B cell (primary cell): ENCODE measurements around the gene RASGEF1C. TPM values are rescaled to one million over a fixed set of nuclear protein-coding genes. Genes with fewer than 3 reads are reported as not detected.

Experiments
- ATAC-seq: fragments of 200-7000 bp; cut with Tn5 transposase; one replicate; pipeline ENCODE4 v1.10.0; 2021; ENCODE audit warnings: low read depth, mild to moderate bottlenecking, moderate number of reproducible peaks, moderate library complexity
- CTCF ChIA-PET: fragments of 350-600 bp; sonication (Branson Sonifier 250); formaldehyde crosslinking; loops from one replicate; lab custom pipeline; 2021; ENCODE audit warnings: antibody characterized with exemption, inconsistent platforms; lab: Charles Lee
- POLR2A ChIA-PET: fragments of 350-600 bp; sonication (Branson Sonifier 250); formaldehyde crosslinking; loops from one replicate; lab custom pipeline; 2021; ENCODE audit warnings: antibody characterized with exemption; lab: Charles Lee
- DNase-seq: peaks from one replicate; pipeline ENCODE4 v3.0.0; 2013
- H2AFZ ChIP-seq: 2 replicates; pipeline ENCODE4 v1.6.1; 2012; ENCODE audit warnings: mild to moderate bottlenecking, low read depth, low read length; ENCODE audit not compliant: insufficient read depth, poor library complexity, severe bottlenecking
- H3K27ac ChIP-seq, 2 donors: 1 replicate in 1 of 2; 2 replicates in 1 of 2; pipeline ENCODE4 v1.5.1; 2012 to 2013; ENCODE audit warnings: low read length in 2 of 2, mild to moderate bottlenecking in 2 of 2, moderate library complexity in 1 of 2
- H3K27me3 ChIP-seq, 4 experiments: fragments of 200-600 bp in 1 of 4; sonication (generic) in 1 of 4; replicated peaks in 1 of 4; 1 replicate in 2 of 4; 2 replicates in 2 of 4; pipeline versions ENCODE4 v1.6.1 to v1.7.0; 2013 to 2016; ENCODE audit warnings: low read length in 3 of 4, mild to moderate bottlenecking in 2 of 4, mixed read lengths in 1 of 4, moderate library complexity in 1 of 4; ENCODE audit not compliant: insufficient read depth in 4 of 4, control insufficient read depth in 3 of 4; ENCODE audit errors: control extremely low read depth in 1 of 4
- H3K36me3 ChIP-seq, 2 experiments: replicated peaks in 1 of 2; 1 replicate in 1 of 2; 2 replicates in 1 of 2; pipeline versions ENCODE4 v1.6.1 to v1.7.1; 2013; ENCODE audit warnings: low read length in 1 of 2; ENCODE audit not compliant: insufficient read depth in 2 of 2, control insufficient read depth in 1 of 2; ENCODE audit errors: control extremely low read depth in 1 of 2, extremely low read depth in 1 of 2
- H3K4me1 ChIP-seq, 2 donors: fragments of 200-600 bp in 1 of 2; sonication (generic) in 1 of 2; 1 replicate in 1 of 2; 2 replicates in 1 of 2; pipeline versions ENCODE4 v1.5.1 to v1.6.1; 2013 to 2017; ENCODE audit warnings: low read length in 2 of 2; ENCODE audit not compliant: control insufficient read depth in 2 of 2, insufficient read depth in 2 of 2
- H3K4me2 ChIP-seq: replicated peaks from 2 replicates; pipeline ENCODE3; 2012; ENCODE audit warnings: mild to moderate bottlenecking, low read depth, low read length; ENCODE audit not compliant: poor library complexity, severe bottlenecking
- H3K4me3 ChIP-seq, 5 experiments: fragments of 200-600 bp in 1 of 5; sonication (generic) in 1 of 5; 1 replicate in 3 of 5; 2 replicates in 2 of 5; pipeline versions ENCODE4 v1.5.1 to v1.7.0; 2011 to 2016; ENCODE audit warnings: low read length in 4 of 5, mild to moderate bottlenecking in 4 of 5, low read depth in 2 of 5, control low read depth in 1 of 5, moderate library complexity in 1 of 5; ENCODE audit not compliant: insufficient read depth in 1 of 5; ENCODE audit errors: control extremely low read depth in 1 of 5, extremely low read depth in 1 of 5
- H3K79me2 ChIP-seq: fragments of 200-600 bp; sonication (generic); one replicate; pipeline ENCODE4 v1.6.0; 2016; ENCODE audit warnings: low read length; ENCODE audit not compliant: control insufficient read depth, insufficient read depth
- H3K9ac ChIP-seq: fragments of 200-600 bp; sonication (generic); 2 replicates; pipeline ENCODE4 v1.6.1; 2017; ENCODE audit warnings: mild to moderate bottlenecking, low read length, moderate library complexity
- H3K9me3 ChIP-seq, 3 donors: one replicate each; pipeline versions ENCODE4 v1.6.1 to v1.7.1; 2013; ENCODE audit warnings: low read length in 2 of 3; ENCODE audit not compliant: control insufficient read depth in 2 of 3, insufficient read depth in 1 of 3; ENCODE audit errors: control extremely low read depth in 1 of 3
- H4K20me1 ChIP-seq: 2 replicates; pipeline ENCODE4 v1.6.0; 2012; ENCODE audit warnings: mild to moderate bottlenecking, low read length; ENCODE audit not compliant: insufficient read depth, control insufficient read depth, poor library complexity, severe bottlenecking
- H3K27ac Mint-ChIP-seq: one replicate; pipeline ENCODE4 v1.8.0; 2021; ENCODE audit warnings: mixed read lengths
- H3K27me3 Mint-ChIP-seq: one replicate; pipeline ENCODE4 v1.8.0; 2021; ENCODE audit warnings: mixed read lengths
- H3K4me1 Mint-ChIP-seq: one replicate; pipeline ENCODE4 v1.8.0; 2021; ENCODE audit warnings: mixed read lengths
- H3K4me3 Mint-ChIP-seq: one replicate; pipeline ENCODE4 v1.8.0; 2021; ENCODE audit warnings: mixed read lengths
- H3K9me3 Mint-ChIP-seq: one replicate; pipeline ENCODE4 v1.8.0; 2022; ENCODE audit warnings: mixed read lengths; ENCODE audit not compliant: insufficient read depth
- CTCF ChIP-seq: fragments of 200-600 bp; IDR thresholded peaks from one replicate; pipeline ENCODE4 v1.8.0; 2022; ENCODE audit warnings: antibody characterized with exemption, mild to moderate bottlenecking
- EZH2 ChIP-seq: IDR thresholded peaks from 2 replicates; pipeline ENCODE4 v1.6.1; 2012; ENCODE audit warnings: borderline replicate concordance, low read depth, mild to moderate bottlenecking, moderate library complexity, low read length; ENCODE audit not compliant: insufficient read depth, poor library complexity, severe bottlenecking
- WGBS: methylation state at CpG from one replicate; pipeline ENCODE4 v1.1.5; 2013; ENCODE audit warnings: missing lambda C conversion rate; ENCODE audit not compliant: insufficient coverage; 5-methylcytosine and 5-hydroxymethylcytosine counted together
- intact Hi-C: fragments of 100-400 bp; cut with micrococcal nuclease; formaldehyde crosslinking; loops from one replicate; pipeline ENCODE4 v1.10.0; 2022
- polyA plus RNA-seq: library from polyadenylated mRNA; depleted of rRNA; stranded (reverse); fragments of >200 nt; gene quantifications from 2 replicates; pipeline ENCODE4 v1.2.3, GENCODE V29; 2012
- total RNA-seq, 2 donors: library from RNA; stranded (reverse); fragments of 120-200 nt in 1 of 2; gene quantifications; 1 replicate in 1 of 2; 2 replicates in 1 of 2; pipeline versions ENCODE4 v1.2.3 to v1.2.4, GENCODE V29; 2013 to 2022

RASGEF1C gene
- total and polyA plus RNA-seq, 2 donors (not counting 1 experiment from before 2014, with no cell fraction given) = not detected

GRCh38 chr5:180157866-180158265 lies 51.1 kb downstream of the RASGEF1C start:
- no peak for DNase-seq

GRCh38 chr5:180156141-180156540 lies 52.9 kb downstream of the RASGEF1C start:
- Histone ChIP-seq H3K36me3 (no peaks in the 10 kb centered on the region), H4K20me1 (no peaks in the 10 kb centered on the region), H3K27ac (no peak overlapping the region), H3K27me3 (no peaks in the 10 kb centered on the region), H3K9ac (no peak overlapping the region), H3K79me2 (no peaks in the 10 kb centered on the region), H3K4me1 (no peaks in the 10 kb centered on the region), H2AFZ (no peak overlapping the region), H3K4me2 (no peak overlapping the region), H3K9me3 (peaks cover 0 to 11% (median 0%) of the 10 kb centered on the region in 3 donors), H3K4me3 (no peak overlapping the region)
- Mint-ChIP-seq H3K27me3 (peaks cover 3% of the 10 kb centered on the region), H3K9me3 (peaks cover 2% of the 10 kb centered on the region), H3K4me1 (no peaks in the 10 kb centered on the region), H3K4me3 (no peak overlapping the region), H3K27ac (no peak overlapping the region)
- ATAC-seq (no peak), DNase-seq (no peak)
- TF ChIP-seq CTCF (no peak), EZH2 (no peak)
- 93% methylated on average over 10 of the region's 10 CpGs for WGBS
- intact Hi-C loops = no loop called here
- ChIA-PET CTCF (no interaction called here), POLR2A (no interaction called here)

More at GRCh38 chr5:180157866-180158265, 51.1 kb downstream of the RASGEF1C start:
- H3K36me3 ChIP-seq = no peaks in the 10 kb centered on the region
- H3K27ac ChIP-seq = no peak overlapping the region
- TF ChIP-seq EZH2 (no peak), CTCF (no peak)
- no peaks in the 10 kb centered on the region for H3K79me2 ChIP-seq
- H4K20me1 ChIP-seq = no peaks in the 10 kb centered on the region
- H3K4me1 ChIP-seq = no peaks in the 10 kb centered on the region
- intact Hi-C loops = no loop called here
- no peak overlapping the region for H3K4me3 Mint-ChIP-seq
- peaks cover 3% of the 10 kb centered on the region for H3K27me3 Mint-ChIP-seq
- no peak for ATAC-seq
- ChIA-PET CTCF (no interaction called here), POLR2A (no interaction called here)
- H3K4me3 ChIP-seq = no peak overlapping the region
- no peaks in the 10 kb centered on the region for H3K4me1 Mint-ChIP-seq
- H3K27me3 ChIP-seq = no peaks in the 10 kb centered on the region
- H3K9me3 Mint-ChIP-seq = peaks cover 2% of the 10 kb centered on the region
- peaks cover 0 to 14% (median 0%) of the 10 kb centered on the region in 3 donors for H3K9me3 ChIP-seq
- H3K9ac ChIP-seq = no peak overlapping the region
- WGBS = 93% methylated on average over 3 of the region's 6 CpGs
- H3K4me2 ChIP-seq = no peak overlapping the region
- H2AFZ ChIP-seq = no peak overlapping the region
- no peak overlapping the region for H3K27ac Mint-ChIP-seq
